Fibroblast of villous mesenchyme (primary cell): ENCODE data around the gene CD276. TPM values are rescaled to one million over a fixed set of nuclear protein-coding genes. Genes with fewer than 3 reads are reported as not detected.
"Not testable (repeated sequence)": the region's sequence is repeated elsewhere in the genome, so short reads cannot be mapped to it uniquely, and the experiment has no call there.

Source experiments
- DNase-seq: peaks from one replicate; pipeline ENCODE4 v3.0.0-alpha.2; 2010; ENCODE audit warnings: low read depth
- H3K4me3 ChIP-seq: 2 replicates; pipeline ENCODE4 v1.5.1; 2011; ENCODE audit warnings: low read depth, mild to moderate bottlenecking, low read length
- CTCF ChIP-seq: IDR thresholded peaks from 2 replicates; pipeline ENCODE4 v1.5.1; 2012; ENCODE audit warnings: low read depth, mild to moderate bottlenecking, low read length; ENCODE audit not compliant: insufficient read depth
- total RNA-seq: library from RNA; depleted of rRNA; stranded (reverse); fragments of >200 nt; gene quantifications from 2 replicates; pipeline ENCODE4 v1.2.3, GENCODE V29; 2012

Gene CD276
- total RNA-seq, 1 donor, result 81.2 TPM

DNA sequence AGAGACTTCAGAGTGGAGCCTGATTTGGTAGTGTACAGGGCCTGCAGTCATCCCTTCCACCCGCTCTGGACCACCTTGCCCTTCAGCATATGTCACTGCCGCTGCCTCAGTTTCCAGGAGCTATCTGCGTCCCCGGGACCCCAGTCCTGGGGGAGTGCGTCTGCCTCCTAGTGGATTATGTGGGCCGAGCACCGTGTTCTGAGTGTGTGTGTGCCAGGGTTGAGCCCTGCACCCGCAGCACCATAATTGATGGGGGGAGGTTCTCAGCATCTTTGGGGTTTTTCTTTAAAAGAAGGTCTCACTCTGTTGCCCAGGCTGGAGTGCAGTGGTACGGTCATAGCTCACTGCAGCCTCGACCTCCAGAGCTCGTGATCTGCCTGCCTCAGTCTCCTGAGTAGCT is 33.6 kb downstream of the CD276 start:
- DNase-seq, result no peak
- H3K4me3 ChIP-seq, result no peak overlapping the region
- TF ChIP-seq CTCF, result peak; percentile 25

- no peak overlapping the region for H3K4me3 ChIP-seq
- DNase-seq, result no peak
- no peak for TF ChIP-seq CTCF
Measured at GRCh38 chr15:73718694-73719093, 34.5 kb downstream of the CD276 start.

DNA sequence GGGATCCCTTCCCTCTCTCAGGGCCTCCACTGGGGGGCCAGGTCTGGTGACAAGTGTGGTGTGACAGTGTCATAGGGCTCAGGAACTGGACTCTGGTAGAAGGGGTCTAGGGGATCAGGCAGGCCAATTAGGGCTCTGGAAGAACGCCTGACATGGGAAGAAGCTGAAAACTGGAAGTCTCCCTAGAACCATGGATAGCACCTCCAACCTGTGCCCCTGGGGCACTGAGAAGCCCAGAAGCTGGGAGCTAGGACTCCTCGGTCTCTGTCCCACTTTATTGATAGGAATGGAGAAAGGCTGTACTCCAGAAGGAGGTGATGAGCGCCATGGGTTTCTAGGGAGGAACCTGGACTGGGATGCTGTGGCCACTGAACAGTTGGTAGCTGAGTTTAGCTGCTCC is 38.2 kb downstream of the CD276 start:
- H3K4me3 ChIP-seq, result no peak overlapping the region
- no peak for DNase-seq
- TF ChIP-seq CTCF, result no peak

- DNase-seq, result no peak
- no peak for TF ChIP-seq CTCF
- H3K4me3 ChIP-seq, result no peak overlapping the region
Measured at GRCh38 chr15:73723191-73723590, 39.0 kb downstream of the CD276 start.

DNA sequence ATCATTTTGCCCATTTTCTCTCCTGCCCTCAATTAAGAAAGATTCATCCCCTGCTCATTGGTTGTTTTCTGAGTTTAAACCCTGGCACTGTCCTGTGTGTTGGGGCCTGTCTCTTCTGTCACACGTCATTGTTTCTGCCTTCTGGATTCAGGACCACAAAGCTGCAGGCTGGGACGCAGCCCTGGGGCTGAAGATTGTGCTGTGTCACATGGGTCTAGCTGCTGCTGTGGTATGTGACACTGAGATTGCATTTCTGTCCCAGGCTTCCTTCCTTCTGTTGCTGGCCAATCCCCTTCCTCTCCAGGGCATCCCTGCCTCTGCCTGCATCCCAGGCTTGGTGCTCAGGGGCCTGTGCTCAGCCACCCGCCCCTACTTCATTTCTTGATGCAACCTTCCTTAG is 40.0 kb downstream of the CD276 start:
- no peak for TF ChIP-seq CTCF
- no peak overlapping the region for H3K4me3 ChIP-seq
- no peak for DNase-seq

- H3K4me3 ChIP-seq, result no peak overlapping the region
- peak; percentile 12 for DNase-seq
- TF ChIP-seq CTCF, result no peak
Measured at GRCh38 chr15:73727330-73727976, 43.3 kb downstream of the CD276 start.

- not testable (repeated sequence) for H3K4me3 ChIP-seq, DNase-seq
Measured at GRCh38 chr15:73732051-73732450, 47.9 kb downstream of the CD276 start.

DNA sequence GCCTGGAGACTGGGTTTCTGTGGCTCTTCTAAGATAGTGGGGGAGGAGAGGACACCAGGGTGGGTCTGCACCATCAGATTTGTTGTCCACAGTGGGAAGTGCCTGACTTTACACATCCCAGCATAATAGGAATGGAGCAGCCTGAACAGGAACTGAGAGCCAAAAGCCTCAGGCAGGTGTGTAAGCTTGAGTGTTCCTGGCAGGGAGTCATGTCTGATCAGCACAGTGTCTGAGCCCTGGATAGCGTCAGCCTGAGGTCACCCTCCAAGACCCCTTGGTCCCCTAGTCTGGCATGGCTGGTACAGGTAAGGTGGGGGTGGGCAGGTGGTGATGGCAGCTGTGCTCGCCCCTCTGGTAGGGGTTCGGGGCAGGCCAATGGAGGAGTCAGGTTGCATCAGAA is 48.7 kb downstream of the CD276 start:
- DNase-seq, result no peak
- no peak for TF ChIP-seq CTCF
- no peak overlapping the region for H3K4me3 ChIP-seq
